Neural progenitor cell (in vitro differentiated cells): ENCODE measurements around the gene SCUBE3.

Source experiments
- EZH2 ChIP-seq: fragments of 200-600 bp; sonication (generic); IDR thresholded peaks from 2 replicates; pipeline ENCODE4 v1.6.1; 2017; ENCODE audit warnings: antibody characterized with exemption, mild to moderate bottlenecking, moderate library complexity
- EZH2phosphoT487 ChIP-seq: fragments of 200-600 bp; sonication (generic); IDR thresholded peaks from 2 replicates; pipeline ENCODE4 v1.6.1; 2017; ENCODE audit warnings: antibody characterized with exemption
- TF ChIP-seq, protein P1 (sequence below): fragments of 200-600 bp; sonication (generic); IDR thresholded peaks from 2 replicates; pipeline ENCODE4 v1.5.1; 2017; ENCODE audit warnings: antibody characterized with exemption, mild to moderate bottlenecking

DNA sequence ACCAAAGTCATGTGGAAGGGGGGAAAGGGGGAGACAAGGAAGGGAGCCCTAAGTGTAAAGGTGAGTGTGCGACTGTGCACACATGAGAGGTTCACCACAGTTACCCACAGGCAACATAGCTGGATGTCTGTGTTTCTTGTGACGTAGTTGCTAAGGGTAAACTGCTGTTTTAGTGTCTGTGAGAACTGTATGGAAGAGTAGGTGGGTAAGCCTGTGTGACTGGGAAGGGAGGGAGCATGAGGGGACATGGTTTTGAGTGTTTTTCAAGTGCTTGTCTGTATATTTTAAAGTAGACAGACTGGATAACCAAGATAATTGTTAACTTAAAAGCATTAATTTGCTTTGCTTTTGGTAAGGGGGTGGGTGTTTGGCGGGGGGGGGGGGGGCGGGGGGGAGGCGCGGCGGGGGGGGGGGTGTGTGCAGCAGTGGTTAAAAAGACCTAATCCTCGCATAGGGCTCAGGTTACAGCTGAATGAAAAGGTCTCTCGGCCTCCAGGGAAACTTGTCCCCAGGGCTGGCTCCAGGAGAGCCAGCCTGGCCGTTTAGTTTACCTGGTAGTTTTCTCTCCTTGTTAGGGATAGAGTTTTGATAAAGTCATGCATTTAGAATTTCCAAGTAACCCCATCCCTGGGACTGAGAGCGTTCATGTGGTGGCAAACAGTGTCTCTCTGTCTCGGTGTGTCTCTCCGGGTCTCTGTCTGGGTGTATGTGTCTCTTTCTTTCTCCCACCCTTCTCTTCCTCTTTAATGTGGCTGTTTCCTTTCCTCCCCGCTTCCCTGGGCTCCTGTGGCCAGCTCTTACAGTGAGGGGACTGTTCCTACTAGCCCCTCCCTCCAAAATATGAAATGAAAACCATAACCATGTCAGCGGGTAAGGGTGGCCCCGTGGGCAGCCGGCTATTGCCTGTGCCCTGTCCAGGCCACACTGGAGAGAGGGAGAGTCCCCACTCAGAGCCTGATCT lies 3.4 kb downstream of the SCUBE3 start:
- TF ChIP-seq EZH2 = no peak
- TF ChIP-seq, protein P1, sequence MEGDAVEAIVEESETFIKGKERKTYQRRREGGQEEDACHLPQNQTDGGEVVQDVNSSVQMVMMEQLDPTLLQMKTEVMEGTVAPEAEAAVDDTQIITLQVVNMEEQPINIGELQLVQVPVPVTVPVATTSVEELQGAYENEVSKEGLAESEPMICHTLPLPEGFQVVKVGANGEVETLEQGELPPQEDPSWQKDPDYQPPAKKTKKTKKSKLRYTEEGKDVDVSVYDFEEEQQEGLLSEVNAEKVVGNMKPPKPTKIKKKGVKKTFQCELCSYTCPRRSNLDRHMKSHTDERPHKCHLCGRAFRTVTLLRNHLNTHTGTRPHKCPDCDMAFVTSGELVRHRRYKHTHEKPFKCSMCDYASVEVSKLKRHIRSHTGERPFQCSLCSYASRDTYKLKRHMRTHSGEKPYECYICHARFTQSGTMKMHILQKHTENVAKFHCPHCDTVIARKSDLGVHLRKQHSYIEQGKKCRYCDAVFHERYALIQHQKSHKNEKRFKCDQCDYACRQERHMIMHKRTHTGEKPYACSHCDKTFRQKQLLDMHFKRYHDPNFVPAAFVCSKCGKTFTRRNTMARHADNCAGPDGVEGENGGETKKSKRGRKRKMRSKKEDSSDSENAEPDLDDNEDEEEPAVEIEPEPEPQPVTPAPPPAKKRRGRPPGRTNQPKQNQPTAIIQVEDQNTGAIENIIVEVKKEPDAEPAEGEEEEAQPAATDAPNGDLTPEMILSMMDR = no peak
- no peak for TF ChIP-seq EZH2phosphoT487
